HG02763 (cell line): ENCODE results near the gene CDKN3.

ENCODE experiments used
- ATAC-seq: cut with Tn5 transposase; IDR thresholded peaks from one replicate; pipeline ENCODE4 v1.9.1; 2021; ENCODE audit warnings: mild to moderate bottlenecking, moderate library complexity; ENCODE audit not compliant: unreplicated experiment

CDKN3 gene, protein sequence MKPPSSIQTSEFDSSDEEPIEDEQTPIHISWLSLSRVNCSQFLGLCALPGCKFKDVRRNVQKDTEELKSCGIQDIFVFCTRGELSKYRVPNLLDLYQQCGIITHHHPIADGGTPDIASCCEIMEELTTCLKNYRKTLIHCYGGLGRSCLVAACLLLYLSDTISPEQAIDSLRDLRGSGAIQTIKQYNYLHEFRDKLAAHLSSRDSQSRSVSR

DNA sequence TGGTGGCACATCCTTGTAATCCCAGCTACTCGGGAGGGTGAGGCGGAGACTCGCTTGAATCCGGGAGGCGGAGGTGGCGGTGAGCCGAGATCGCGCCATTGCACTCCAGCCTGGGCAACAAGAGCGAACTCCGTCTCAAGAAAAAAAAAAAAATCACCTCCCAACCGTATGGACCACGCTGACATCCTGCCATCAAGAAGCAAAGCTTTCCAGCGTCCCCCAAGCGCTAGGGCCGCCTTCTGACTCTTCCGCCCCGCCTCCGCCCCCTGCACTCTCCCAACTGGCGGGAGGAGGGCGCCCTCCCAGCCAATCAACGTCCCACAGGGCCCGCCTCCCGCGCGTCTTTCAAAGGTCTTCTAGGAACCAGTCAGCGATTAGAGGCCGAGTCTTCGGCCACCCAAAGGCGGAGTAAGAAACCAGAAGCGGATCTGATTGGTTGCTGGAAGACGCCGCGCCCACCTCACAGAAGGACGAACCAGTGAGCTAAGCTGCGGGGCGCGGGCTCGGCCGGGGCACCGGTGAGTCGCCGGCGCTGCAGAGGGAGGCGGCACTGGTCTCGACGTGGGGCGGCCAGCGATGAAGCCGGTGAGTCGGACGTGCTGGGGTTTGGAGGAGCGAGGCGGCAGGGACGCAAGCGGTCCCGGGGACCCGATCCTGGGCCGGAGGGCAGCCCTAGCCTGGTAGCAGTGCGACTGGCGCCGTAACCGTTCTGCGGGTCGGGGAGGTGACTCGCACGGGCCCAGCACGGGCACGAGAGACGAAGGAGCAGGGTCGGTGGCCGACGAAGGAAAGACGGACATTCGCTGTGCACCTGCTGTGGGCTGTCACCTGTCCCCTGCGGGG is at the start of gene CDKN3:
CDKN3 (plus strand) TSS at position 515 of the 843 bp plus-strand sequence; CDS start at position 577, 62 bp downstream.
- peak; percentile 97 for ATAC-seq

DNA sequence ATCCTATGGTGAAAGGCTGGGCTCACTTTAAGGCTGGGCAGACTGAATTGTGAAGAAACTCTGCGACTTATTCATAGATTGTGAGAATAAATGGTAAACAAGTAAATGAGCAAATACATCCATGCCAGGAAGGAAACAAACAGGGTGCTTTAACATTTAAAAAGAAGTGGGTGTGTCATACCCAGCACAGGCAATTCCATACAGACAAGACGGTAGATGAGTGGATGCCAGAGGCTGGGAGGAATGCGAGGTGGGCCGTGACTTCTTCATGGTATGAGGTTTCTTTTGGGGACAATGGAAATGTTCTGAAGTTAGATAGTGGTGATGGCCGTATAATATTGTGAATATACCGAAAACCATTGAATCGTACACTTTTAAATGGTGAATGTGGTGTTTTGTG is 49.8 kb upstream of the CDKN3 start:
- ATAC-seq = no peak

DNA sequence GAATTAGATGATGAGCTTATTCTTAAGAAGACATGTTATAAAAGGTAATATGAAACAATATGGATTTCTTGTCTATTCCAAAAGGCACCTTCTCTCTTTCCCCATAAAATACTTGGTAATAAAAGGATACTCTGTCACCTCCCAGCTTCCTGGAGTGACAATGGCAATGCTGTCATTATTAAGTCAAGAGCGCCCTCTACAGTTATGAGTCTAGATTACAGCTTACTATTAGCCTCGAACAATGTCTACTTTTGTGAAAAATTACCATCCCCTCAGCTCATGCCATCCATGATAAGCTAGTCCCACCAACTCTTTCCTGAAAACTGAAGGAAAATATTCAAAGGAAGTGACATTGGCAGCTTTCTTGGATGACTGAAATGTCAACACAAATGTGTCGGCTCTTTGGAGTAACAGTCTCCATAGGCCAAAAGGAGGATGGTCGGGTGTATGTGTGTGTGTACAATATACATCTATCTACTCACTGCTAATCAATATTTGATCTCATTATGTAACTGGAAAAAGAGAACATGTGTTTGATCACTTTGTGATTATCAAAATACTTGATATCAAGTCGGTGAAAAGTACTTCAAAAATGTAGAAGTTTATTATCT is 48.7 kb upstream of the CDKN3 start:
- no peak for ATAC-seq

DNA sequence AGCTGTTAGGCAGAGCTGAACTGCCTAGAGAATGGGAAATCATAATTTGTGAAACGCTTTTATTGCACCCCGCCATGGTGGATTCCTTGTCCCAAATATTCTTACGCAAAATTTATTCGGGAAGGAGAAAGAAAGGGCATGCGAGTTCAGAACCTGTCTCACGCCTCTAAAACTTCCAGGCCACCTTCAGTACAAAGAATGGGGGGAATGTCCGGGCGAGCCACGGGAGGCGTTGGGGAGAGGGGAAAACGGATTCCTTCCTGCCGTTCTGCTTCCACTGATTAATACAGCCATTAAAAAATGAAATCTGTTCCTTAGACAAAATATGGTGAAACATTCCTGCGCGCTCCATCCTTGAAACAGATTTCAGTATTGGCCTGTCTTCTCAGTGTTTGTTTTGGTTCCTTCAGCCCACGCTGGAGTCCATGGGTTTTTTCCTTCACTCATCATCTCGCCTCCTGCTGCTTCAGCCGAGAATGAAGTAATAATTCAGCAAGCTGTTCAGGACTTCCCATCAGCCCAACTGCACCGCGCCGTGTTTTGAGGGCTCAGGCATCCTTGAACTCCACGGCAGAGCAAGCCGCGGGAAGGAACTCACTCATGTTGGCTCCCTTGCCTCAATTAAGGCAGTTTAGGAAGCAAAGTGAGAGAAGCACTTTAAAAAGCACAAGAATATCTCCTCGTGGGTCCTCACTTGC is 47.7 kb upstream of the CDKN3 start:
- ATAC-seq = no peak

DNA sequence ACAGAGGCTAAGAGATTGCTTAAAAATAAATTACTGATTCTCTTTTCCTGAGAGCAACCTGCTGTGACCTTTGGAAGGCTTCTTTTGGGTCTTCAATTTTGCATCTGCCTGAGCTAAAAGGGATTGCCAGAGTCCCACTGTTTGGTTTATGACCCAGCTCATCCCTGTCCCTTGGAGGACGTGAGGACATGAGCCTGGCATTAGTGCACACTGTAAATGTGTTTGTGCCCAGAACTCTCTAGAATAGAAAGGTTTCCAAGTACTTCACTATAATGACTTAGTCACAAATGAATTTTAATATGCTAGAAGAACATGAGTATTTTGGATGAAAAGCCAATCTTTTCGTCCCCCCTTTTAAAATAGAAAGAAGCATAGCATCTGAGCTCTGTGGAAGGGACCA is 47.1 kb upstream of the CDKN3 start:
- no peak for ATAC-seq

DNA sequence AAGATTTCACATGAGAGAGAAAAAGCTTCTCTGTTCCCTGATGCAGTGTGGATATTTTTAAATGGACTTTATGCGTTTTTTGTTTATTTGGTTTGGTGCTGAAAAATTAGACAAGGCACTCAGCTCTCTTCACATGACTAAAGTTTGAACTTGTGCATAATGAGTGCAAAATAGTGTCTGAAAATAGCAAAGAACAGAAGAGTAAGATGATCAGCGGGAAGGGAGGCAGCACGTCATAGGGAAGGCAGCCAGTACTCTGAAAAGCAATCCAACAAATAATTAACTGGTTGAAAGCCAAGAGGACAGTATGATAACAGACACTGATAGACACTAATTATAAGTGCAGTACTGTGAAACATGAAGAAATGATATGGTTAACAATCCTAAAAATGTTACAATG is 46.6 kb upstream of the CDKN3 start:
- no peak for ATAC-seq

DNA sequence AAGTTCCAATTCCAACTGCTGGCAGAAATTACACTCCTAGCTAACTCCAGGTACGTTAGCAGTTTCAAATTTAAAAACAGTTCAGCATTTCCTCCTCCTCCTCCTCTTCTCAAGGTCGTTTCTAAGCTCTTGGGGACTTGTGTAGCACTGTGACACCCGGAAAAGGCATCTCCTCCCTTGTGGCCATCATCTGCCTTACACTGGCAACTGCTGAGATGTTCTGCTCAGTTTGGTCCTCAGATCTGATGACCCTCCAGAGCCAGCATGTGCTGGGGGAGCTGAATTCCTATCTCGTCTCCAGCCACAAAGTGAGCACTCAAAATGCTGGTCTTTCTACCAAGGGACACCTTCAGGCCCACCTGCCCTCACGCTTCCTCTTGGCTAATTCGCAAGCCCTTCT is 43.5 kb upstream of the CDKN3 start:
- ATAC-seq = no peak

DNA sequence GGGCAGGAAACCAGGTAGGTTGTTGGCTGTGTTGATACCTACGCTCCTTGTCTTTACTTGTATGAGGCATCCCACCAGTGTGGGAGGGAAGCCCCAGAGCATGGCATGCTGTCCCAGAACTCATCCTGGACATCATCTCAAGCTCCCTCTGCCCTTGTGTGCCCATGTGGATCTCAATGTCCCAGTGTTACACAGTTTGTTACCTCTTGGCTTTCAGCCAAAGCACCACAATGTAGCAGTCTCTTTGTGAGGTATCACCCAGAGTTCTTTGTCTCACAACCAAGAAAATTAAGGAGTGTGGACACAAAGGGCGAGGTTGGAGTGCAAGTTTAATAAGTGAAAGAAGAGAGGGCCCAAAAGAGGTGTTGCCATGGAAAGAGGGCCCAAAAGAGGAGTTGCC is 43.1 kb upstream of the CDKN3 start:
- ATAC-seq = no peak

DNA sequence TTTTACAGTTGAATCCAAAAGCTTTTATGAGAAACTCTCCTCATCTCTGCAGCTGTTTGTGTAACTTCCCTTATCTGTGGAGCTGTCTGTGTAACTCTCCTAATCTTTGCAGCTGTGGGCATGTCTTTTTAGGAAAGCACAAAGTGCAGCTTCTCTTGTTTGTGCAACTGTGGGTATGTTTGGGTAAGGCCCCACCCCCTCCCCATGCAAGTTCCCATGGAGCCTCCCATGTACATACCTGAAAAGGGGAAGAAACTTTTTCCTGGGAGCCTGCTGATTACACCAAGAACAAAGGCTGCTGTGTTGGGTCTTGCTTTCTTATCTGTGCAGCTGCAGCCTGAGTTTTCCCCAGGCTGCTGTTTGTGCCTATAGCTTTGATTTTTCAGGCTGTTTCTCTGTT is 42.7 kb upstream of the CDKN3 start:
- ATAC-seq = no peak

DNA sequence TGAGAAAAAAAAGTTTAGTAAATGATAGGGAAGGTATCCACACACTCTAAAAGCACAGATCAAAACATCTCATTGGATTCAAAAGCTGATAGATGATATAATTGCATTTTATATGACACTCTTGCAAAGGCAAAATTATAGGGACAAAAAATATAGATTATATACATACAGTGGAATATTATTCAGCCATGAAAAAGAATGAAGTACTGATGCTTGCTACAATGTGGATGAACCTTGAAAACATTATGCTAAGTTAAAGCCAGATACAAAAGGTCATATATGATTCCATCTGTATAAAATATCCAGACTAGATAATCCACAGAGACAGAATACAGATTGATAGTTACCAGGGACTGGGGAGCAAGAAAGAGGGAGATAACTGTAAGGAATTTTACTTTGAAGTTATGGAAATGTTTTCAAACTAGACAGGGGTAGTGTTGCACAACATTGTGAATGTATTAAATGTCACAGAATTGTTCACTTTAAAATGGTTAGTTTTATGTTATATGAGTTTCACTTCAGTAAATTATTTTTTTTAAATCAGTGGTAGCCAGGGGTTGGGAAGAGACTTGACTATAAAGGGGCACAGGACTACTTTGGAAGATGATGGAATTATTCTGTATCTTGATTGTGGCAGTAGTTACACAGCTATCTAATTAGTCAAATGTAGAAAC is 41.7 kb upstream of the CDKN3 start:
- no peak for ATAC-seq

DNA sequence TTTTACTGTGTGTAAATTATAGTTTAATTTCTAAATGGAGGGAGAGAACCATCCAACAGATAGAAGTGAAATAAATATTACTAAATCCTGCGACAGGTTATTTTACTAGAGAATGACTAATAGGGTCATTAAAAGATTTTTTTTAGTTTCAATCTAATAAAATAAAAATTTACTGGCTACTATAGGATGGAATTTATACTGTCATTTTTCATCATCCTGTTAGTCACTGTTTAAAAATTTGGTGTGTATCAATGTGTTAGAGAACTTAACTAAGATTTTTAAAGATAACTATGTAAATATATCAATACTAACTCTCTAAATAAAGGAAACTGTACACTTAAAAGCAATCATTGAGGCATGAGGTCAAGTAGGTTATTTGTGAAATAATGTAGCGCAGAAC is 41.1 kb upstream of the CDKN3 start:
- ATAC-seq = no peak

DNA sequence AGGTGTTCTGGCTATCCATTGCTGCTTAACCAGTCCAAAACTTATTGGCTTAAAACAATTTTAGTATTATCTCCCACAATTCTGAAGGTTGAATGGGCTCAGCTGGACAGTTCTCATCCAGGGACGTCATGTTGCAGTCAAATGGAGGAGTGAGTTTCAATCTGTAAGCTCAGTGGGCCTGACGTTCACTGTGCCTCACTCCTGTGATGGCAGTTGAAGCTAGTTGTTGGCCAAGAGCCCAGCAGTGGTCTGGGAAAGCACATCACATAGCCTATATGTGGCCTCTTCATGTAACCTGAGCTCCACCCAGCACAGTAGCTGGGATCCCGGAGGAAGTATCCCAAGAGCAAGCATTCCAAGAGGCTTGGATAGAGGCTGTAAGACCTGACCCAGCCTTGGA is 40.6 kb upstream of the CDKN3 start:
- ATAC-seq = no peak

DNA sequence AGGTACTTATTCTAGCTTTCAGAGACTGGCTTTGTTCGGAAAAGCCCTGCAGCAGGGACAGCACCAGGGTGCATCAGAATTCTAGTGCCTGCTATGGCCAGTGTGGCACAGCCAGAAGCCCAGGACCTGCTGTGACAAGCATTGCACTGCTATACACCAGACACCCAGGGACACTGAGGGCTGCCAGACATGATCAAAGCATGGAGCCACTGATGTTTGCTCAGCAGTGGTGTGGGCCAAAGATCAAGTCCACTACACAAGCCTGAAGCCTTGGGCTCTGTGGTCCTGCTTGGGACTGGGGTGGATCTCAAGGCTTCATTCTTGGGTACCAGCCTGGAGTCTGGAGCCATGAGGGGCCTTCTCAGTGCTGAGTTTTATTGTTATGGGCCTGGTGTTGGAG is 36.1 kb upstream of the CDKN3 start:
- no peak for ATAC-seq

DNA sequence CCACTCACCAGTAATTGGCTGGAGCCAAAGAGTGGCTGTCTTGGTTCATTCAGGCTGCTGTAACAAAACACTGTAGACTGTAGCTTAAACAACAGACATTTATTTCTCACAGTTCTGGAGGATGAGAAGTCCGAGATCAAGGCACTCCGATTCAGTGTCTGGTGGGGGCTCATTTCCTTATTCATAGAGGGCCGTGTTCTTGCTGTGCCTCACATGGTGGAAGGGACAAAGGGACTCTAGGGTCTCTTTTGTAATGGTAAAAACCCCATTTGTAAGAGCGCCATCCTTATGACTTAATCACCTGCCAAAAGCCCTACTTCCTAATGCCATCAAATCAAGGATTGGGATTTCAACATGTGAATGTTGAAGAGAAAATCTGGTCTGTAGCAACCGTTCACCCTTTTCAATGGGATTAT is 34.7 kb upstream of the CDKN3 start:
- ATAC-seq = no peak

DNA sequence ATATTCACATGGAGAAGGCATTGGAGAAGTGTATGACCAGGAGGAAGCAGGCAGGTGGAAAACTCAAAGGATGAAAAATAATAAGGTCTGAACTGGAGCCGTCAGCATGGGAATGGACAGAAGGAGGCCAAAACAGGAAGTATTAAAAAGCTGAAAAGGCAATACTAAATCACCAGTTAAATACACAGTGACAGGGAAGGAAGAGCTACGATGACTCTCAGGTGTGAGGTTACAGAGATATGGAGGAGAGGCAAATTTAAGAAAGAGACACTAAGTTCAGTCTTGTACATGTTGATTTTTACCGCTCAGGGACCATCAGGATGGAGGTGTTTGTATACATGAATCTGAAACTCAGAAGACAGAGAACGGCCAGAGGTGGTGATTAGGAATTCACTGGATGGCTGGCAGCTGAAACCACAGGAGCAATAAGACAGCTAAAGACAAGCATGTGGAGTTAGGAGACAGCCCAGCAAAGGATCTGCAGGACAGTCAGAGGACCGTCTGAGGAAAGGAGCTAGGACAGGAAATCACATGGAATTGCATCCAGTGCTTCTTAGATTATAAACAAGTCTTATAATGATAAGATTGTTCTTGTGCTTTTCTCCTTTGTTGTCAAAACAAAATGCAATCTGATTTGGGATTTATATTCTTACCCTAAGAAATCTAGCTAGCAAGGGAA is 33.9 kb upstream of the CDKN3 start:
- ATAC-seq = no peak

DNA sequence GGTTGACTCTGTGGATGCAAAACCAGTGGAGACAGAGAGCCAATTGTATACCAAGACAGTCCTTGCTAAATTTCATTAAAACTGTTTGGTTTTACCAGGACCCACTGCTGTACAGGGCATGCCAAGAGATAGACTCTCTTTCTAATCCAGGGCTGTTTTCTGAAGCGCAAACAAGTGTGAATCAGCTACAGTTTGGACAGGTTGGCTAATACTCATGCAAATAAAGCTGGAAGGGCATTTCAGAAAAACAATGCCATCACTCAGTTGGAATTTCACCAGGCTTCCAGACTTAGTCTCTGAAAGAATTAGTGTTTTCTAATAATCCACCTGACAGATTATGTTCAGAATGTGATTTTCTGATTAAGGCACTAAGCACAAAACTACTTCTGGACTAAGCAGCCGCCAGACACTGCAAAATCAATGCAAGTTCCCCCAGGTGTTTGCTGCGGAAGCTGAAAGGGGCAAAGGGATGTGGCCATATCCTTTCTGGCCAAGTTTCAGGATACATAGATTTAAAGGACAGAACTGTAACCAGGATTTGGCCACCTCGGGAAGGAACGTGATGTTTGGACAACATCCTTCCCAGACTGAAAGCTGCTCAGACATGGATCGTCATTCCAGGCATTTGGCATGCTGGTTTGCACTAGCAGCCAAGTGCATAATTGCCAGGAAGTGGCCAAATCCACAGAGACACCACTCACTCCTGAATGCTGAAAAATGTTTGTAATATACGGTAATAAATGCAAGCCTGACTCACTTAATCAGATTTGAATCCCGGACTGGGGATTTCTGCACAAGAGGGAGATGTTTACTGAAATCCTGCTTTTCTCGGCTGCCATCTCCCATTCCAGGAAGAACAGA is 32.0 kb upstream of the CDKN3 start:
- ATAC-seq = no peak

DNA sequence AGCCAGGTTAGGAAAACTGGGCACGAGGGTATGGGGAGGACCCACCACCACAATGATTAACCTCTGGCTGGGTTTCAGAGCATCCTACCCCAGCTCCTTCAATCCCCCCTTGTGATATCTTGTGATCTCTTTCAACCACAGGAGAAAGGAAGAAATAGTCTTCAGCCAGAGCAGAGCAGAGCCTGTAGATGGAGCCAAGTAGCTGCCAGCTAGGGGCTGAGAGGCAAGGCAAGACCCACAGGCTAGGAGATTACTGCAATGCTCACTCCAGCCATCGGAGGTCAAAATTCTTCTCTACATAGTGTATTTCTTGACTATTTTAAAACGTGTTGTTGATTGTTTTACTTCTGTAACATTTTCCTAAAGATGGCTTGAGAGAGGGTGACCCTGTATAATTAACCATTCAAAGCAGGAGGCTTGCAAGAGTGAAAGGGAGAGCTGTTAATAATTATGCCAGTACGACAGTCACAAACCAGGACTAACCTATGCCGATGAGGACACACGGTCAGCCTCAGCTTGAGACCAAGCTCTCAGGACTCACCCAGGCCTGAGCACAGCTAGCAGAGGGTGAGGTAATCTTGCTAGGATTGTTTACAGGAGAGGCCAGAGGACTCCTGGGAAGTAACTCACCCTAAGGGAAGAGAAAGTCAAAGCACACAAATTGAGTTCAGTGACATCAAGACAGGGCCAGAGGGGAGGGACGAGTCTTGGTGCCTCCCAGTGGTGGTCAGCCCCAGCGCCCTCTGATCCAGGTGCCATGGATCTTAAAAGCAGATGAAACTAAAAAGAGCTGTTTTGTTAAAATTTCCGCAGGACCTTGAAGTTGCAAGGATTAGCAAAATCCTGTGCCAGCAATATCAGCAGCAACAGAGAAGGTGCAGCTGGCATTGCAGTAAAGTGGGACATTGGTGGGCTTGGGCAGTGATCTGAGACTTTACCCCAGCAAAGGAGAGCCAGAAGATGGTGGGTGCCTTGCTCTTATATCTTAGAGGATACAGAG is 29.8 kb upstream of the CDKN3 start:
- no peak for ATAC-seq

DNA sequence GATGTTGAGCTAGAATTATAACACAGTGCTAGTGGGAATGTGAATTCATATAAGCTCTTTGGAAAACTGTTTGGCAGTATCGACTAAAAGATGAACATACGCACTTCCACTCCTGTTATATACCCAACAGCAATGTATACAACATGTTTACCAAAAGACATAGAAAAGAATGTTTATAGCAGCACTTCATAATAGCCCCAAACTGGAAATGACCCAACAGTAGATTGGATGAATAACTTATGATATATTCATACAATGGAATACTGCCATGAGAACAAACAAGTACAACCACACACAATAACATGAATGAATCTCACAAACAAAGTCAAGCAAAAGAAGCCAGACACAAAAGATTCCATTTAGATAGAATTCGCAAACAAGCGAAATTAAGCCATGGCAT is 28.5 kb upstream of the CDKN3 start:
- ATAC-seq = no peak
